Measurements from ENCODE around the gene NOL9. TPM values are rescaled to one million over a fixed set of nuclear protein-coding genes. Genes with fewer than 3 reads are reported as not detected.

The NOL9 gene
- total and polyA plus RNA-seq, 9 of the 15 experiments (the other 6 are each of a cell fraction or from before 2014, with no cell fraction given) = 5.6 to 76.5 (median 47.3) TPM

DNA sequence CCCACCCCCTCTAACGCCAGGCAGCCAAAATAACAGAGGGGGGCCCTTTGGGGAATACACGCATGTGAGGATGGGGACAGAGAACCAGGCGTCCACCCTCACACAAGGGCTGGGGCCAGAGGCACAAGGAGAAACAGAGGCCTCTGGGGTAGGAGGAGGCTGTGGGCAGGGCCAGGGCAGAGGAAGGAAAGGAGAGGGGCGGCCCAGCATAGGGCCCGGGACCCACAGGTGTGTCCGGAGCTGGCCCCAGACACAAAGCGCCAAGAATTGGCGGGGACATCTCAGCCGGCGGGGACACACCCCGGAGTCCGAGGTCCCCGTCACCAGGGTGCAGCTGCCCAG is 69.5 kb downstream of the NOL9 start:
- POLR2A ChIA-PET = no interaction called here
- H3K36me3 ChIP-seq (ENCODE audit: control insufficient read depth, insufficient read depth, low read length) = no peaks in the 10 kb centered on the region
- intact Hi-C loops (cut with micrococcal nuclease) = loop anchor here (5.0 kb wide), 1 partner anchor 82 kb away; no protein-coding TSS in a partner anchor
- H3K4me3 ChIP-seq = no peak overlapping the region
- H3K27me3 ChIP-seq (ENCODE audit: control insufficient read depth in 2 of 2, insufficient read depth in 2 of 2, low read length in 2 of 2) = peaks cover 53 to 82% of the 10 kb centered on the region in 2 experiments
- no peak for ATAC-seq
- no peak for FAIRE-seq
- H2AFZ ChIP-seq (ENCODE audit: low read depth, low read length) = no peak overlapping the region
- no TSS peak for BruUV-seq (replicated peaks)
- no peaks in the 10 kb centered on the region for H3K79me2 ChIP-seq (ENCODE audit: control insufficient read depth, insufficient read depth, low read length)
- in situ Hi-C loops (cut with MboI) = loop anchor here (25.0 kb wide), 1 partner anchor 728 kb away; no protein-coding TSS in a partner anchor
- WGBS (ENCODE audit: insufficient coverage, low coverage, missing lambda C conversion rate) = 5% methylated on average over 13 of the region's 13 CpGs
- DNase-seq (ENCODE audit: extremely low read depth in 1 of 4, low spot score in 3 of 4) = no peak
- H3K4me1 ChIP-seq (replicated peaks in 1 of 2; ENCODE audit: control insufficient read depth in 2 of 2, insufficient read depth in 2 of 2, low read length in 2 of 2) = peaks cover 0 to 34% of the 10 kb centered on the region in 2 experiments; a peak in 2 of 5 replicates
- H4K20me1 ChIP-seq (replicated peaks; ENCODE audit: control insufficient read depth, insufficient read depth, low read length) = peaks cover 19% of the 10 kb centered on the region
- H3K27ac ChIP-seq (ENCODE audit: extremely low read depth, low read depth, low read length) = no peak overlapping the region
- H3K9ac ChIP-seq (ENCODE audit: insufficient read depth in 1 of 2, low read depth in 2 of 2, low read length in 2 of 2) = no peak overlapping the region
- CTCF ChIA-PET (ENCODE audit: low intra/inter-chr PET ratio) = no interaction called here
- H3K4me2 ChIP-seq (ENCODE audit: insufficient read depth, low read length) = no peak overlapping the region
- no peaks in the 10 kb centered on the region for H3K9me3 ChIP-seq (replicated peaks; ENCODE audit: control insufficient read depth, insufficient read depth, low read depth, low read length)
- no peaks in the 10 kb centered on the region for H3K9me1 ChIP-seq (ENCODE audit: control insufficient read depth, insufficient read depth, low read length)
- TF ChIP-seq, protein P1, sequence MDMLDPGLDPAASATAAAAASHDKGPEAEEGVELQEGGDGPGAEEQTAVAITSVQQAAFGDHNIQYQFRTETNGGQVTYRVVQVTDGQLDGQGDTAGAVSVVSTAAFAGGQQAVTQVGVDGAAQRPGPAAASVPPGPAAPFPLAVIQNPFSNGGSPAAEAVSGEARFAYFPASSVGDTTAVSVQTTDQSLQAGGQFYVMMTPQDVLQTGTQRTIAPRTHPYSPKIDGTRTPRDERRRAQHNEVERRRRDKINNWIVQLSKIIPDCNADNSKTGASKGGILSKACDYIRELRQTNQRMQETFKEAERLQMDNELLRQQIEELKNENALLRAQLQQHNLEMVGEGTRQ (CRISPR knock-in tag; IDR thresholded peaks at IDR 0.05) = no peak
- no peak for TF ChIP-seq MED1 (CRISPR knock-in tag; IDR thresholded peaks at IDR 0.05; ENCODE audit: borderline replicate concordance)
- TF ChIP-seq POLR2H (tag; IDR thresholded peaks at IDR 0.05; ENCODE audit: low read depth) = no peak
- TF ChIP-seq RREB1 (CRISPR knock-in tag; IDR thresholded peaks at IDR 0.05) = no peak
- TF ChIP-seq, protein P2, sequence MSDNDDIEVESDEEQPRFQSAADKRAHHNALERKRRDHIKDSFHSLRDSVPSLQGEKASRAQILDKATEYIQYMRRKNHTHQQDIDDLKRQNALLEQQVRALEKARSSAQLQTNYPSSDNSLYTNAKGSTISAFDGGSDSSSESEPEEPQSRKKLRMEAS (CRISPR knock-in tag; IDR thresholded peaks at IDR 0.05) = no peak
- no peak for TF ChIP-seq FIP1L1 (IDR thresholded peaks at IDR 0.05; ENCODE audit: low read depth, low read length, poor library complexity, severe bottlenecking)
- no peak for TF ChIP-seq RB1 (IDR thresholded peaks at IDR 0.05; ENCODE audit: low read depth)
- TF ChIP-seq PCBP2 (IDR thresholded peaks at IDR 0.05; ENCODE audit: low read depth, low read length, poor library complexity, severe bottlenecking) = no peak
- no peak for TF ChIP-seq DDX20 (tag; IDR thresholded peaks at IDR 0.05; ENCODE audit: low read depth)
- no peak for TF ChIP-seq RFX1 (IDR thresholded peaks at IDR 0.05)
- TF ChIP-seq, protein P3, sequence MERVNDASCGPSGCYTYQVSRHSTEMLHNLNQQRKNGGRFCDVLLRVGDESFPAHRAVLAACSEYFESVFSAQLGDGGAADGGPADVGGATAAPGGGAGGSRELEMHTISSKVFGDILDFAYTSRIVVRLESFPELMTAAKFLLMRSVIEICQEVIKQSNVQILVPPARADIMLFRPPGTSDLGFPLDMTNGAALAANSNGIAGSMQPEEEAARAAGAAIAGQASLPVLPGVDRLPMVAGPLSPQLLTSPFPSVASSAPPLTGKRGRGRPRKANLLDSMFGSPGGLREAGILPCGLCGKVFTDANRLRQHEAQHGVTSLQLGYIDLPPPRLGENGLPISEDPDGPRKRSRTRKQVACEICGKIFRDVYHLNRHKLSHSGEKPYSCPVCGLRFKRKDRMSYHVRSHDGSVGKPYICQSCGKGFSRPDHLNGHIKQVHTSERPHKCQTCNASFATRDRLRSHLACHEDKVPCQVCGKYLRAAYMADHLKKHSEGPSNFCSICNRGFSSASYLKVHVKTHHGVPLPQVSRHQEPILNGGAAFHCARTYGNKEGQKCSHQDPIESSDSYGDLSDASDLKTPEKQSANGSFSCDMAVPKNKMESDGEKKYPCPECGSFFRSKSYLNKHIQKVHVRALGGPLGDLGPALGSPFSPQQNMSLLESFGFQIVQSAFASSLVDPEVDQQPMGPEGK (CRISPR knock-in tag; IDR thresholded peaks at IDR 0.05; ENCODE audit: borderline replicate concordance) = no peak
- no peak for TF ChIP-seq PPARD (CRISPR knock-in tag; IDR thresholded peaks at IDR 0.05)
- TF ChIP-seq SLC30A9 (CRISPR knock-in tag; IDR thresholded peaks at IDR 0.05) = no peak
- TF ChIP-seq ZKSCAN3 (CRISPR knock-in tag; IDR thresholded peaks at IDR 0.05) = no peak
